ENCODE results near the gene ZNF587B.
"Not testable (repeated sequence)": the region's sequence is repeated elsewhere in the genome, so short reads cannot be mapped to it uniquely, and the experiment has no call there.

Gene ZNF587B

DNA sequence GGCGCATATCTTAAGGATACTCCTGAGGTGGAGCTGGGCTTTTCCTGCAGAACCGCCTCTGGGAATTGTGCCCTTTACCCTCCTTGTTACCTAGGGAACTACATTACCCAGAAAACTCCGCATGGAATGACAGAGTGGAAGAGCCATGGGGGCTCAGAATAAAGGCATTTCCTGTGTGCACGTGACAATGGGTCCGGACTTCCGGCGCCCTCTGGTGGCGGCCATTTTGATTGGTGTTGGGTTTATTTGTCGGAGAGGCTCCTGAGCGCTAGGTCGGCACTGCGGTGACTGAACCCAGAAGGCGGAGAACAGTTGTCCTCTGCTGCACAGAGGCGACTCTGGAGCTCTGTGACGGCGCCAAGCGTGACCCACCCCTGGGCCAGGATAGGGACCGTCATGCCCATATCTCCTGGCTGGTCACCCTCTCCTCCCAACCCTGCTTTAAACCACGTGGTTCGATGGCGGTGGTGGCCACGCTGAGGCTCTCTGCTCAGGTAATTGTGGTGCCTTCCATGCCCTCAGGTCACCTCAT is at the start of gene ZNF587B:
Gene ZNF587B, plus strand, starts transcription at position 229 of the 532 bp plus-strand sequence. Its CDS starts 230 bp downstream, at position 459.
- DNase-seq (ENCODE audit: low spot score): peak; percentile 30

DNA sequence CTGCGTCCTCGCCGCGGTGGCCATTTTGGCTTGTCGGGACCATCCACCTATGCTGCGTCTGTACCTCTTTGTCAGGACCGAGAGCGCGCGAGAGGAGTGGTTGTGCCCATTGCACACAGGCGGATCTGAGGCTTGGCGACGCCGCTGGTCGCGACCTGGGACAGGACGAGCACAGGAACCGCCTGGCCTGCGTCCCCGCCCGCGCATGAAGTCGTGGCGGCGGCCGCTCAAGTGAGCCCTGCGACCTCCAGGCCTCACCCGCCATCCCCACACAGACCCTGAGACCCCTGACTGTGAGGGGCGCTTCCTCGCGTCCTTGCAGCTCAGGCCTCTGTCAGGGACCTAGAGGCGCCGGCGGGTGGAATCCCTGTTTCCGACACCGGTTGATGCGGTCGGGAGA is 43.8 kb upstream of the ZNF587B start:
- no peak for DNase-seq (ENCODE audit: low spot score)

GRCh38 chr19:57786906-57787305 is 43.2 kb upstream of the ZNF587B start:
- DNase-seq (ENCODE audit: low spot score): no peak

DNA sequence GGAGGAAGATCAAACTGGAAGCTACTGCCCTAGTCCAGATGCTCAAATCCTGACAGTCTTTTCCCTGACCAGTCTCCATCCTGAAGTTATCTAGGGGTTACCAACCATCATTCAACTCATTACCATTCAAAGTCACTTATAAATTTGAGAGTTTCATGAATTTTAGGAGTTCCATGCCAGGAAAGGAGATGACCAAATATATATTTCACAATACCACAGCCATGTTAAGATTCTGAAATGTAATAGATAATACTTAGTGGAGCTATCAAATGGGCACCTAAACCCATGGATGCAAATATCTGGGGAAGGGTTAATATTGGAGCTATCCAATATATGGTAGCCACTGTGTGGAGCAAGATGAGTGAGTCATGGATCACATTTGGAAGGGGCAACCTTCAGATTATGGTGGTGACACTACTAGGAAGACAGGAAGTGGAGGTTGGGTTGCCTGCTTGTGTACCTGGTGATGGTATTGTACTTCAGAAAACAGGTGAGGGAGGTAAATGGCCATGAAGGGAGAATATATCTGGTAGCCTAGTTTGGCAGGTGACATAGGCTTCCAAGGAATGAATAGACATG is 41.9 kb upstream of the ZNF587B start:
- no peak for DNase-seq (ENCODE audit: low spot score)

DNA sequence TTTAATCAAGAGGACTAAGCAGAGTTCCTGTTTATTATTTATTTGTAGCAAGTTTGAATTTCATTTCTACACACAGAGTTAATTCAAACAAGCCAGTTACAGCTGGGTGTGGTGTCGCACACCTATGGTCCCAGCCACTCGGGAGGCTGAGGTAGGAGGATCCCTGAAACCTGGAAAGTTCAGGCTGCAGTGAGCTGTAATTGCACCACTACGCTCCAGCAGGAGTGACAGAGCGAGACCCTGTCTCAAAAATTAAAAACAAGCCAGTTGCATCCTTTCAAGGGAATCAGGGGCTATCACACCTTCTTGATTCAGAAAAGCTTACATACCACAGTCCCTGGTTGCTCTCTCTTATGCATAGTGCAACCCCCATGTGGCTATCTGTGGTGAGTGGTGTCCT is 40.8 kb upstream of the ZNF587B start:
- DNase-seq (ENCODE audit: low spot score): no peak

GRCh38 chr19:57796580-57796979 is 33.5 kb upstream of the ZNF587B start:
- not testable (repeated sequence) for DNase-seq (ENCODE audit: low spot score)

DNA sequence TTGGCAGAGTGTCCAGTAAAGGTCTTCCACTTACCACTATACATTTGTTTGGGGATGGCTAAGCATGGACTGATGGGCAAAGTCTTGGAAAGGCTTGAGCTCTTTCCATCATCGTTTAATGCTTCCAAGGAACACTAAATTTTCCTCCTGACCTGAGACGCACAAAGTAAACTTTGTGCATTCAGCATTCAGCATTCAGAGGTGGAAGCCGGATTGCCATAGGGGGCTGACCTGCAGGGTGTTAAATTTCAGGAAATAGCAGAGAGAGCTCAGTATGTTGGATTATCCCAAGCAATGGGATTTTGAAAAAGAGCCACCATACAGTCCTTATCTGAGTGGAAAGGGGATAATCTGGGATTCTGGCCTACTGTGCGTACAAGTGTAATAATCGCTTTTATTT is 29.4 kb upstream of the ZNF587B start:
- no peak for DNase-seq (ENCODE audit: low spot score)

DNA sequence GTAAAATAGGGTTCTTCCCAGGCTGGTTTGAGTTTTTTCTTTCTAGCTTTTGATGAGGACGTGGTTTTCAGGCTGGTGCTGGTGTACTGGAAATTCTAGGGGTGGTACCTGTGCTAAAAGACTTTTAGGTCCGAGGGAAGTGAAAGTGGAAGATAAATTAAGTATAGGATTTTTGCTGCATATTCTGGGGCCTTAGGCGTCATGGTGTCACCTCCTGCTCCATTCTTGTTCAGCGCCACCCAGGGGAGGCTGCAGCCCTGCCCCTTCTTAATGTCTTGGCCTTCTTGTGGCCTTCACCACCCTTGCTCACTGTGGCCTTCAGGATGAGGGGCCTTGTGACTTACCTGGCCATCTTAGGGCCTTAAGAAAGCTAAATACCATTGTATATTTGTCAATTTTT is 27.8 kb upstream of the ZNF587B start:
- DNase-seq (ENCODE audit: low spot score): no peak

DNA sequence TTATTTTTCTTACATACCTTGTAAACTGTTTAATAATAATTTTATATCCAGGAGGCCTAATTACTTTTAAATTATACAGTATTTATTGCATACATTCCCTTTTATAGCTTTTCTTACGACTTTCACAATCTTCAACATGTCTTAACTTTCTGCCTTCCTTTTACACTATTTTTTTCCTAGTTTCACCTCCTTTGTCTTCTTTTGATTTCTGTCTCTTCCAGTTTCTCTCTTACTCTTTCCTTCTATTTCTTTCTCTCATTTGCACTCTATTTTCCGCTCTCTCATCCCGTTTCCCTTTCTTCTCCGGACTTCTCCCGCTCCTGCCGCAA is 26.9 kb upstream of the ZNF587B start:
- DNase-seq (ENCODE audit: low spot score): no peak

DNA sequence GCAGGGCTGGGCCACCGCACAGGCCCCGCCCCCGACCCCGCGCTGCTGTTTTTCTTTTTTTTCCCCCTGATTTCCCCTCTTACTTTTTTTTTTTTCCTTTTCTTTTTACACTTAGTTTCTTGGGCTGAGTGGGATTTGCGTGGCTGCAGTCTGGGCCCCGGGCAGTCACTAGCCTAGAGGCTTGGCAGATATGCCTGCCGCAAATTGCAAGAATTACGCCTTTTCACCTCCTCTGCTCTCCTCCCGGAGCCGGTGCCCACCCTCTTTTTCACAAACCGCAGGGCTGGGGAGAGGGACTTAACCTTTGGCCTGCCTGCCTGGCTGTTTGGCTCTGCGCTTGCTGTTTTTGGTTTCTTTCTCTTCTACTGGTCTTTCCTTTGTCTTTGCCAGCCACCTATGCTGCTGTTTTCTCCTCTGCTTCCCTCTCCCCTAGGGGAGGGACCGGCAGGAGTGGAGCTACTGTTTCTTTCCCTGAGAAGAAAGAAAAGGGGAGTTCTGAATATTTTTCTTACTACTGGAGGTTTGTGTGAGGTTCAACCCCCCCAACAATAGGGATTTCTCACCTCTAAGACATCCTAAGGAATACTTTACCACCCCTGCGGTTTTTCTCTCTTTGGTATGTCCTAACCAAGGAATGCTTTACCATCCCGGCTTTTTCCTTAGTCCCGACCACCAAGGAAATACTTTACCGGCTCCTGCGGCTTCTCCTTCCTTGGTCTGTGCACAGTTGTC is 26.3 kb upstream of the ZNF587B start:
- DNase-seq (ENCODE audit: low spot score): no peak

DNA sequence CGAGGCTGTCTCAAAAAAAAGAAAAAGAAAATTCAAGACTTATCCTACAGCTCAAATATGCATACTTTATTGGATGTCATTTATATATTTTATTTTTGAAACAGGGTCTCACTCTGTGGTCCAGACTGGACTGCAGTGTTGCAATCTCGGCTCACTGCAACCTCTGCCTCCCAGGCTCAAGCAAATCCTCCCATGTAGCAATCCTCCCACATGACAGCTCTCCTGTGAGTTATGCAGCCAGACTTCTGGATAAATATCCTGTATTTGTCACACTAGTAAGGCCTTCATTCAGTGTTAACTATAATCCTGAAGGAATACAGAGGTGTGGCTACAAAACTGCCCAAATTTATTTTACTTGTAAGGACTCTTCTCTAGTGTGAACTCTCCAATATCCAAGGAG is 22.6 kb upstream of the ZNF587B start:
- DNase-seq (ENCODE audit: low spot score): no peak

GRCh38 chr19:57810410-57811295 is 19.4 kb upstream of the ZNF587B start:
- not testable (repeated sequence) for DNase-seq (ENCODE audit: low spot score)

- DNase-seq (ENCODE audit: low spot score): no peak
These were observed 17.9 kb upstream of the ZNF587B start for GRCh38 chr19:57812226-57812625.

- DNase-seq (ENCODE audit: low spot score): not testable (repeated sequence)
These were observed 16.9 kb upstream of the ZNF587B start for GRCh38 chr19:57812975-57813820.

DNA sequence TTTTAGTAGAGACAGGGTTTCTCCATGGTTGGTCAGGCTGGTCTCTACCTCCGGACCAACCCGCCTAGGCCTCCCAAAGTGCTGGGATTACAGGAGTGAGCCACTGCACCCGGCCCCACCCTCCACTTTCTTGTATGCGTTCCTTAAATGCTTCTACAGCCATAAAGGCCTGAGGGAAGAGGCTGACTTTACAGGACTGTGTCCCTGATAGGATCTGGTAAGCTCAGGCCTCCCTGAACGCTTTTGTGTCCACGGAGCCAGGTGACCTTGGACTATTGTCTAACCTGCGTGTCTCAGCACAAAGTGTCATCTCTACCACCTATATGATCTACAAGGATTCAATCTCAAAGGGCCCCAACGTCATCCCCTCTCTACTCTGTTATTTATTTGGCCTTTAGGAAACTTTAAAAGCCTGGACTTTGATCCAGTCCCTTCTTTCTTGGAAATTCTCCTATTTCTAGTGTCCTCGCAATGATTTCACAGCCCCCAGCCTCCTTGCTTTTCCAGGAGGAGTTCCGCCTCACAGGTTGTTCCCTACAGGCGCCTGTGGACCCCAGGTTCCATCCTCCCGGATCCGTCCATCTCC is 16.1 kb upstream of the ZNF587B start:
- no peak for DNase-seq (ENCODE audit: low spot score)

DNA sequence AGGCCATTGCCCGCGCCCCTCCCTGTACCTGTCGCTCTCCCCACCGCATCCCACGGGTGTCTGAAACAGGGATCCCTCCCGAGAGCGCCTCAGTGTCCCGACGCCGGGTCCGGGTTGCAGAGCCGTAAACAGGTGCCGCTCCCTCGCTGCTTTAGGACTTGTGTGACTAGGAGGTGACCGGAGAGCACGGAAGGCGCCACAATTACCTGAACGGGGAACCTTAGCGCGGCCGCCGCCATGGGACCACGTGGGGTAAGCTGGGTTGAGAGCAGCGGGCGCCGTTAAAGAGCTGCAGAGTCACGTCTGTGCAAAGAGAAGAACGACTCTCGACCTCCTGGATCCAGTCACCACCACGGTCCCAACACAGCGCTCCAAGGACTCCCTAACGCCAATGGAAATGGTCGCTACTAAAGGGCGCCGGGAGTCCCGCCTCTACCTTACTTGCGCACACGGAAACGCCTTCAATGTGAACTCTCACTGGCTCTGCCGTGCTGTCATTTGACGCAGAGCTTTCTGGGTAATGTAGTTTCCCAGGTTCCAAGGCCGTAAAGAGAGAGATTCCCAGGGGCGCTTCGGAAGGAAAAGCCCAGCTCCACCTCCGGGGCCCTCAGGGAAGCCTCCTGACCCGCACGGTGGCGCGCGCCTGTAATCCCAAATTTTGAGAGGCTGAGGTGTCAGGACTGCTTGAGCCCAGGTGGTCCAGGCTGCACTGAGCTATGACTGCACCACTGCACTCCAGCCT is 15.4 kb upstream of the ZNF587B start, which contains the start of gene ZNF552:
Gene ZNF552, minus strand, starts transcription at position 409 of the 742 bp plus-strand sequence. Its CDS starts 170 bp downstream, at position 239.
- peak; percentile 93 for DNase-seq (ENCODE audit: low spot score)

DNA sequence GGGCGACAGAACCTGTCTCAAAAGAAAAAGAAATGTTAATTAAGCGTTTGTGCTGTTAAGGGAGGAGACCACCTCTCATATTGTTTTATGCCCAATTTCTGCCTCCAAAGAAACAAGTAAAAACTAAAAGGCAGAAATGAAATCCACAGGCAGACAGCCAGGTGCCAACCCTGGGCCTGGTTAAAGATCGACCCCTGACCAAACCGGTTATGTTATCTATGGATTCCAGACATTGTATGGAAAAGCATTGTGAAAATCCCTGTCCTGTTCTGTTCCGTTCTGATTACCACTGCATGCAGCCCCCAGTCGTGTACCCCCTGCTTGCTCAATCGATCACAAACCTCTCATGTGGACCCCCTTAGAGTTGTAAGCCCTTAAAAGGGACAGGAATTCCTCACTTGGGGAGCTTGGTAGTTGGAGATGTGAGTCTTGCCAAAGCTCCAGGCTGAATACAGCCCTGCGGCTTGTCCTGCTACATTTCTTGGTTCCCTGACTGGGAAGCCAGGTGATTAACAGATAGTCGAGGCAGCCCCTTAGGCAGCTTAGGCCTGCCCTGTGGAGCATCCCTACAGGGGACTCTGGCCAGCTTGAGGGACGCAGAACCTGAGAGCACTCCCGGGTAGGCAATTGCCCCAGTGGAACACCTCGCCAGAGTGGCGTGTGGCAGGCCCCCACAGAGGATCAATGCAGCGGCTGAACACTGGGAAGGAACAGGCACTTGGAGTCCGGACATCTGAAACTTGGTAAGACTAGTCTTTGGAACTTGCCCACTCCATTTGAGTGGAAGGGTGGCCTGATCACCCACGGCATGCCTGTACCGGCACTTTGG is 14.6 kb upstream of the ZNF587B start:
- no peak for DNase-seq (ENCODE audit: low spot score)

DNA sequence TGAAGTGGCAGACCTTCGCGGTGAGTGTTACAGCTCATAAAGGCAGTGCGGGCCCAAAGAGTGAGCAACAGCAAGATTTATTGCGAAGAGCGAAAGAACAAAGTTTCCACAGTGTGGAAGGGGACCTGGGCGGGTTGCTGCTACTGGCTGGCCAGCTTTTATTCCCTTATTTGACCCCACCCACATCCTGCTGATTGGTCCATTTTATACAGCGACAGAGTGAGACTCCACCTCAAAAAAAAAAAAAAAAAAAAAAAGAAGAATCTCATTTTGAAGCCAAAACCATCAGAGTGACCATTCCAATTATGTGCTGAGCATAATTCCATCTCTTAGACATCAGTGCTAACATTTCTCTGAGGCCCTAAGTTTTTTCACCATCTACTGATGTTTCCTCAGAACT is 13.4 kb upstream of the ZNF587B start:
- no peak for DNase-seq (ENCODE audit: low spot score)

DNA sequence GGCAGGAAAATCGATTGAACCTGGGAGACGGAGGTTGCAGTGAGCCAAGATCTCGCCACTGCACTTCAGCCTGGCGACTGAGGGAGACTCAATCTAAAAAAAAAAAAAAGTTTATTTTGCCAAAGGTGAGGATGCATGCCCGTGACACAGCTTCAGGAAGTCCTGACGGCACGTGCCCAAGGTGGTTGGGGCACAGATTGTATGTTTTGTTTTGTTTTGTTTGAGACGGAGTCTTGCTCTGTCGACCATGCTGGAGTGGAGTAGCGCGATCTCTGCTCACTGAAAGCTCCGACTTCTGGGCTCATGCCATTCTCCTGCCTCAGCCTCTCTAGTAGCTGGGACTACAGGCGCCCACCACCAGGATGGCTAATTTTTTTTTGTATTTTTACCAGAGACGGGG is 12.1 kb upstream of the ZNF587B start:
- no peak for DNase-seq (ENCODE audit: low spot score)

- no peak for DNase-seq (ENCODE audit: low spot score)
These were observed 11.7 kb upstream of the ZNF587B start for GRCh38 chr19:57818378-57818777.
